Skin epidermis (tissue), 12 donors: ENCODE measurements around the gene WASL.

Source experiments
- H3K27ac ChIP-seq, 21 experiments: fragments of 200-600 bp; sonication (generic) in 11 of 21; one replicate each; pipeline ENCODE4 v1.5.0; 2020; ENCODE audit warnings: mild to moderate bottlenecking in 3 of 21, inconsistent platforms in 2 of 21, moderate library complexity in 2 of 21
- H3K4me3 ChIP-seq, 7 experiments: fragments of 200-600 bp; sonication (generic) in 2 of 7; one replicate each; pipeline ENCODE4 v1.5.0; 2020; ENCODE audit warnings: inconsistent platforms in 2 of 7, mild to moderate bottlenecking in 2 of 7, moderate library complexity in 1 of 7

The WASL gene

DNA sequence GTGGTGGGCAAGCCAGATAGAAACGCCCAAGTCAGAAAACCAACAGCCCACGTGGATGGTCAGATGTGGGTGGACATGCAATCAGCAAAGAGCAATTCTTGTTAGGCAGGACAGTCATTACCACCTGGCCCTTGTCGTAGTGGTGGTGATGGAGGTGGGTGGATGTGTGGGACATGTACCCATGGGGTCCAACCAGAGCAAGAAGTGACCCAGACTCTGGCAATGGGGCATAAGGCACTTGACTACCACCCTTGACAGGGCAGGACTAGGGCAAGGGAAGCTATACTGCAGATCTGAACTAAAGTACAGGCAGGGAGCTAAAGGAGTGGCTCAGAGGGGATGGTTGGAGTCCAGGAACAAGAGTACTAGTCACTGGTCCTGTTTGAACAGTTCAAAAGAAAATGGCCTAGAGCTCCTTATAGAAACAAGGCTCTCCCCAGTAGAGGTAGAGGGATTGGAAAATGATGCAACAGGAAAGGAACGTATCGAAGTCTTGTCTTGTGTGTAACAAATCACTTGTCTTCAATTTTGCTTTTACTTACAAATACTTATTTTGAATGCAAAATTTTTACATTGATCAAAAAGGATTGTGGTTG, 75.6 kb downstream of the WASL start:
- Histone ChIP-seq H3K27ac (peak overlapping the region in 5 of 21 experiments; percentile 16 to 53 (median 39)), H3K4me3 (no peak overlapping the region)

DNA sequence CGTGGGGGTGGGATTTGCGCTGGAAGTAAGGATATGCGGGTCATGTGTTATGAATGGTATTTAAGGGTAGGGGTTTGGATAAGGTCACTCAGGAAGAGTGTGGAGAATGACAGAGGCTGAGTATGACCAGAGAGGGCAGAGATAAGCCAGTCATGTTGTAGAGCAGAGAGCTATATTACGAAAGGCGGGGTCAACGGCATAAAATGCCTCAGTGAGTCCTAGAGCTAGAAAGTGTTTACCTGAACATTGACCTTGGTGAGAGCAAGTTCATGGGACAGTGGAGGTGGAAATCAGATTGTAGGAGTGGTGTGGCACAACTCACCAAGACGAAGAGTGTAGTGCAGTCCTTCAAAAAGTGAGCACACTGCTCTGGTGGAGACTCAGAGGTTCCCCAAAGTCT, 79.3 kb downstream of the WASL start:
- H3K4me3 ChIP-seq = no peak overlapping the region
- no peak overlapping the region for H3K27ac ChIP-seq

DNA sequence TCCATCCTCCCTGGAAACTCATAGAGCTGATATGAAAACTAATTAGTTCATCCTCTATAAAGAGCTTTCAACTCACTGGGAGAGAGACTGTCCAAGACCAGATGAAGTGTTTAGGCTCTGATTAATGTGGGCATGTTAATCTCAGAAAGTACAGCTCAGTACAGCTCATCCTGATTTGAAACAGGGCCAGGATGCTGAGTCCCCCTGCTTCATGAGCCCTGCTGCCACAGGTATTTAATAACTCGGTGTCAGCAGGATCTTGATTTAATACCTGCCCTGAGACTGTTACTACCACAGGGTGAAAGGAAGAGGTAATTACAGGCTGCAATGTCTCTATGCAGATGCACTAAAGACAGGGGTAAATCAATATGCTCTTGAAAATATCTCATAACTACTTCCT, 82.3 kb downstream of the WASL start:
- H3K4me3 ChIP-seq = no peak overlapping the region
- H3K27ac ChIP-seq = no peak overlapping the region

DNA sequence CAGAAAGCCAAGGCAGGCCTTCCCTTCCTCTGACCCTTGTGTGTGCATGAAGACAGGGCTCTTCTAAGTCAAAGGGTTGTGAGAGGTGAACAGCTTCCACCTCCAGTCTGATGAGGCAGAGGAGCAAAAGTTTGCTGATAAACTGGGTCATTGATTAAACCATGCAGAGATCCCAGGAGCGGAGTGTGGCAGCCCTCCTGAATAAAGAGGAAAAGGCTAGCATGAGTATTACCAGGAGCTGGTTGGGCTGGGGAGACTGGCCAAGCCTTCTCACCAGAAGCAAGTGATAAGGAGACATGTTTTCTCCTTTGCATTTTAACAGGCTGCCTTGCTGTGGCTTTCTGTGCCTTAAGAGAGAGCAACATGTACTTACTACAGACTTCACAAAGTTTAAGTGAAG, 82.9 kb downstream of the WASL start:
- Histone ChIP-seq H3K27ac (no peak overlapping the region), H3K4me3 (no peak overlapping the region)

DNA sequence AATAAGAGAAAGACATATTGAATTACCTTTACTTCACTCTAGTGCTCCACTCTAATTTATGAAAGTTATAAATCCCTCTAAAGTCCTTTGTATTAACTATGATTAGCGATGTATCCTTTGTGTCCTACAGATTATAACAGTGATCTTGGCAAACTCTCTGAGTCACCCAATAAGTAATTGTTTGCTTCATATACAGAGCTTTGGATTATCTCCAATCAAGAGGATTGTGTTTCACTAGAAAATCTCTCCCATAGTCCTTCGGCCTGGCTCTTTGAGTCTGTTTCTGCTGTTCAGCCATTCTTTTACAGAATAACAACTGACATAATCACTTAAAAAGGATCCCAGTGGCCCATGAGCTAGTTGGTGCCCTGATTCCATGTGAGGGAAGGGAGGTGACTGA, 83.6 kb downstream of the WASL start:
- Histone ChIP-seq H3K4me3 (no peak overlapping the region), H3K27ac (no peak overlapping the region)

DNA sequence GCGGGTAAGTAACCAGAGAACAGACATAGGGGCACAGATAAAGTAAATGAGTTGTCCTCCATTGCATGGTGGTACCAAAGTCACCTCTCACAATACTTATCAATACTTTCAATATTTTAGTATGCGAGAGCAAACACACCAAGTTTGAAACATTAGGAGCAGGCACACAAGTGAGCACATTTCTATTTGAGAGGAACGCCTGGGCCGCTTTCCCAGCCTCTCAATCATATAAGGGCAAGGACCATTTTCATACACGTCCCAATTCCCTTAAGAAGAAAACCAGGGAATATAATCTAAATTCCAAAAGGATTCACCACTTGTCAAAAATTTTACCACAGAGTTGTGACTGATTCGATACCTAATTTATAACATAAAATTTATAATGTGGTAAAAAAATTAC, 85.6 kb downstream of the WASL start:
- Histone ChIP-seq H3K27ac (no peak overlapping the region), H3K4me3 (no peak overlapping the region)

DNA sequence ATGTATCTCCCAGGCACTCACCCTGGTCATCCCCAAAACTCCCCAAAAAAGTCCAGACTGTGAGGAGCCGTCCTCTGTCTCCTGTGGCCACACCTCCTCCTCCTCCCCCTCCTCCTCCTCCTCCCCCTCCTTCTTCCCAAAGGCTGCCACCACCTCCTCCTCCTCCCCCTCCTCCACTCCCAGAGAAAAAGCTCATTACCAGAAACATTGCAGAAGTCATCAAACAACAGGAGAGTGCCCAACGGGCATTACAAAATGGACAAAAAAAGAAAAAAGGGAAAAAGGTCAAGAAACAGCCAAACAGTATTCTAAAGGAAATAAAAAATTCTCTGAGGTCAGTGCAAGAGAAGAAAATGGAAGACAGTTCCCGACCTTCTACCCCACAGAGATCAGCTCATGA, 86.0 kb downstream of the WASL start:
- Histone ChIP-seq H3K4me3 (no peak overlapping the region), H3K27ac (no peak overlapping the region)

DNA sequence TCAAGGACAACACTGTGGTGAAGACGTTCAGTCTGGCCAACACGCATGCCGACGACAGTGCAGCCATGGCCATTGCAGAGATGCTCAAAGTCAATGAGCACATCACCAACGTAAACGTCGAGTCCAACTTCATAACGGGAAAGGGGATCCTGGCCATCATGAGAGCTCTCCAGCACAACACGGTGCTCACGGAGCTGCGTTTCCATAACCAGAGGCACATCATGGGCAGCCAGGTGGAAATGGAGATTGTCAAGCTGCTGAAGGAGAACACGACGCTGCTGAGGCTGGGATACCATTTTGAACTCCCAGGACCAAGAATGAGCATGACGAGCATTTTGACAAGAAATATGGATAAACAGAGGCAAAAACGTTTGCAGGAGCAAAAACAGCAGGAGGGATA, 86.5 kb downstream of the WASL start:
- Histone ChIP-seq H3K27ac (no peak overlapping the region), H3K4me3 (no peak overlapping the region)

DNA sequence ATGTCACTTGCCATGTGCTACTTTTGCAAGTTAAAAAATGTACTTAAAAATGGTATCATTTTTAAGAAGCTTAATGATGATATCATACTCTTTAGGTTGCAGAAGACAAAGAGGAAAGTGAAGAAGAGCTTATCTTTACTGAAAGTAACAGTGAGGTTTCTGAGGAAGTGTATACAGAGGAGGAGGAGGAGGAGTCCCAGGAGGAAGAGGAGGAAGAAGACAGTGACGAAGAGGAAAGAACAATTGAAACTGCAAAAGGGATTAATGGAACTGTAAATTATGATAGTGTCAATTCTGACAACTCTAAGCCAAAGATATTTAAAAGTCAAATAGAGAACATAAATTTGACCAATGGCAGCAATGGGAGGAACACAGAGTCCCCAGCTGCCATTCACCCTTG, 87.0 kb downstream of the WASL start:
- Histone ChIP-seq H3K27ac (no peak overlapping the region), H3K4me3 (no peak overlapping the region)

DNA sequence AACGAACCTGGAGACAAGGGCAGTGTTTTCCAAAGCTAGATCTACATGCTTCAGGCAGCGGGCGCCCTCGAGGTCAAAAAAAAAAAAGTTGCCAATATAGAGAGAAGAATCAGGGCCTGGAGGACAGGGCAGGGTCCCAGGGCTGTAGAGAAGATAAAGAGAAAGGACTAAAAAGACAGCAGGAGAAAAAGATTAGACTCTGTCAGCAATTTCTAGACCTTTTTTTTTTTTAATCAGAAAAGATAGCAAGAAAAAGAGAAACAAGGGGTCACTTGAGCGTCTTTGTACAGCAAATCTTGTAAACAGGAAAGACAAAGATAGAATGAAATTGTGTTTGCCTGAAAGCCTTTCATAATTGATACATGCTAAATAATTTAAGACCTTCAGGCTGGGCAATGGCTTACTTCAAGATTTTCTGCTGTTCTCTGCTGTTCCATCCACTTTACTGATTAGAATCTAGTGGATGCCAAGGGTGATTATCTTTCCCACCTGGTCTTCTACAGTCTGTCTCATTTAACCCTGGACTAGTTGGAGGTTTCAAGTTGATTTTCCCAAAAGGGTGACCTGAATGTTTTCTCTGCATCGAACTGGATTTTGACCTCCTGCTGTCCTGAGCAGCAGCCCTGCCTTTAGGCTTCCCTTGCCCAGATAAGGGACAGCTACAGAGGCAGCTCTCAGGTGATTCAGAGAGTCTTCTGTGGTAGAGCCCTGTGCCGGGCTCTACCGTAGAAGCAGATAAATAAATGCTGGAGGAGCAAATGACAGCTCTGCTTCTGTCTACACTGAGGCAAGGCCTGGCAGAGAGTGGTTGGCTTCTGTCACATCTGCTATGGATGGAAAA, 88.1 kb downstream of the WASL start:
- Histone ChIP-seq H3K4me3 (no peak overlapping the region), H3K27ac (no peak overlapping the region)

DNA sequence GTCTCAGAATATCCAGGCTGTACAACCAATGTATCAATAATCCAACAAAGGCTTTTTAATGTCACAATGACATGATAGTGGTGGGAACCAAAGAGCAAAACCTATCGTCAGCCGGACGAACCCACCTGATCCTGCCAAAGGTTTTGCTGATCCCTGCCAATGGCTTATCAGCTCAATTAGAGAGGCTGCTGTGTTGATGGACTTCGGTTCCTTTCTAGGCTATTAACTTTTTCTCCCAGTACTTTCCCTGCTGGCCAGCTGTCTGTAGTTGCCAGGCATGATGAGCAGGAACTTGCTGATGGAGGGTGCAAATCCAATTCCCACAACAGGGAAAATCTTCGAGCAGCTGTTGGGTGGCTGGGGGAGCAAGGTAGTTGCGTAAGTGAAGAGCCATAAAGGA, 90.8 kb downstream of the WASL start:
- Histone ChIP-seq H3K27ac (no peak overlapping the region), H3K4me3 (no peak overlapping the region)

DNA sequence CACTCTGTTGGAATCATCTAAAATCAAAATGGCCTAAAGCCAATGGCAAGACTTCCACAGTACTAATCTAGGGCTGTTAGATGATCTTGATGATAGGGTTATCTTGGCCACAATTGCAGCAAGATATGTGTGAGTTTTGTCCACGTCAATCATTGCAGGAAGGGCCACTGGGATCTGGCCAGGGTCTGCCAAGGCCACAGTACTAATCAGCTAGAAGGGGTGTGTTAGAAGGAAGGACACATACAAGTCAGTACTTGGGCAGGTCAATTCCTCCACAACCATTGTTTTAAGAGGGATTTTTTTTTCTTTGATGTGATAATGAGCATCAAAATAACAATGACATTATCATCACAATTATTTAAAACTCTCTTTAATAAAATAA, 91.5 kb downstream of the WASL start:
- Histone ChIP-seq H3K27ac (no peak overlapping the region), H3K4me3 (no peak overlapping the region)

DNA sequence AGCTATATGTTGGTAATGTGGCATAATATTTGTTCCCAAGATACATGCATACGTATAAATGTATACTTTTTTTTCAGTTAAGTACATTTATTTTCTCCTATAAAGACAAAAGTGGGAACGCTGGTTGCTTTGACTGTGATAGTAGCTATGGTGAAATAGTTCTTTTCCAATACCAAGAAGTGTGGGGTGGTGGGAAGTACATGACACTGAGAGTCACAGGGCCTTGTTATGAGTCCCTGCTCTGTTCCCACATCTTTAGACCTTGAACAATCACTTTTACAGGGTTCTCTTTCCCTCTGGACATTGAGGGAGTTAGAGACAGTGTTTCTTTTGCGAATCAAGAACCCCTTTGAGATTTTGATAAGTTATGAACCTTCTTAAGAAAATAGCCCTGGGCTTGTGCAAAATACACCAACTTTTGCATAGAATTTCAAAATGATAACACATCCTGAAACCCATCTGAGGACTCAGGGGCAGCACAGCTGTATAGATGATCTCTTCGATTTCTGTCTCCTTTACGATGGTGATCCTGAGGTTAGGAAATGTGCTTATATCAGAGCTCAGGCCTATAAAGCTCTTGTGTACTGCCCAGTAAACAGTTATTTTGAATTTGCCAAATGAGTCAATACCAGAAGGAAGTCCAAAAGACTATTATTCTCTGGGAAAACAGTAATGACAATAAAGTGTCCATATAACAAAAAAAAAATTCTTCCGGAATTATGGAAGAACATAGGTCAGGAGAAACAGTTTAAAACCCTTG, 92.1 kb downstream of the WASL start:
- no peak overlapping the region for H3K4me3 ChIP-seq
- H3K27ac ChIP-seq = no peak overlapping the region

DNA sequence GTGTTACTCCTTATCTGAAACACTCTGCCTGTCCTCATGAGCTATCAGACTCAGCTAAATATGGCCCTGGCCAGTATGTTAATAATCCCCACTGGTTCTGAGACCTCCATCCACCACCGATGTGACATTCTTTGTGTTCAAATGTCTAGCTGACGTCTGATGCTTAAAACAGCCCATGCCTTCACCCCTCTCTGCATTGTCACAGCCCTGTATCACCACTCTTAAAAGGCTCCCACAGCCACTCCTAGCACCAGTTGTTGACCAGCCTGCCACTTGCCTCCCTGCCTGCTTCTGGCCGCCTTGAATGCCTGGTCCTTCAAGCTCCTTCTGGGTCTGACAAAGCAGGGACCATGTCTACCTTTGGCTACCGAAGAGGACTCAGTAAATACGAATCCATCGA, 93.2 kb downstream of the WASL start, which contains the start of gene LMOD2:
Gene LMOD2 (plus strand): TSS at position 253 of the 400 bp plus-strand sequence. CDS start 98 bp downstream, at position 351.
- H3K27ac ChIP-seq = no peak within 1 kb of the TSS
- H3K4me3 ChIP-seq = no peak within 1 kb of the TSS

DNA sequence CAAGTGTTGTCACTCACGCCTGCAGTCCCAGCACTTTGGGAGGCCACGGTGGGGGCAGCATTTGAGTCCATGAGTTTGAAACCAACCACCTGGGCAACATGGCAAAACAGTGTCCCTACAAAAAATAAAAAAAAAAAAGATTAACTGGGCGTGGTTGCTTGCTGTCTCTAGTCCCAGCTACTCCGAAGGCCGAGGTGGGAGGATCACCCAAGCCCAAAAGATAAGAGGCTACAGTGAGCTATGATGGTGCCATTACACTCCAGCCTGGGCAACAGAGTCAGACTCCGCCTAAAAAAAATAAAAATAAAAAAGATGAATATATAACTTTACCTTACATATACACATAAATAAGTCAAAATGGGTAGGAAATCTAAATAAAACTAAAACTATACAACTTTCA, 95.6 kb downstream of the WASL start:
- Histone ChIP-seq H3K27ac (no peak overlapping the region), H3K4me3 (no peak overlapping the region)

DNA sequence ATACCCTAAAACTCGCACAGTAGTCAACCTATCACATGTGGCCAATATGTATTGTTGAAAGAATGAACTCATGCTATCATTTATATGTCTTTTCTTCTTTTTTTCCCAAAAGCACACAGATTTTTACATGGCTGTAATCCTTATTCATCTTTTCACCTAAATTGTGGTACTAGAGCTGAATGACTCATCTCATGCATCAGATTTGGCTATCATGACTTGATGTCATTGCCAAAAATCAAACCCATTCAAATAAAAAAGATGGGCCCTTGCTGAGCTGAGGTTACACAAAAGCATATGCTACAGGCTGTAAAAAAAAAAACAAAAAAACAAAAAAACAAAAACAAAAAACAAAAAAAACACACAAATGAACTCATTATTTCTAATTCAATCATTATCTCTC, 96.4 kb downstream of the WASL start:
- Histone ChIP-seq H3K4me3 (no peak overlapping the region), H3K27ac (no peak overlapping the region)

DNA sequence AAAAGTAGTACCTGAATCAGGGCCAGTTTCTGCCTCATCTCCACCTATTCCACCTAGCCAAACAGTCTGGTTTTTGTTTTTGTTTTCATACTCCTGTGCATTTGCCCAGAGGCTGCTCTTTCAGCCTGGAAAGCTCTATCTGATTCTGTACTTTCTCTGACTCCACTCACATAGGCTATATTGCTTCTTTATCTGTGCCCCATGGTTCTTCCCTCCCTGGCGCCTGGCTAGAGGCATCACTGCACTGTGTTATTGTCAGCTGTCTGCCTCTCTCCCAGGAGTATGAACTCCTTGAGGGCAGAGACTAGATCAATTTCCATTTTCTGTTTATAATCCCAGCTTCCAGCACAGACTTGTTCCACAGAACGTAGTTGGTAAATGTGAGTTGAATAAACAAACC, 98.2 kb downstream of the WASL start:
- Histone ChIP-seq H3K4me3 (no peak overlapping the region), H3K27ac (no peak overlapping the region)

DNA sequence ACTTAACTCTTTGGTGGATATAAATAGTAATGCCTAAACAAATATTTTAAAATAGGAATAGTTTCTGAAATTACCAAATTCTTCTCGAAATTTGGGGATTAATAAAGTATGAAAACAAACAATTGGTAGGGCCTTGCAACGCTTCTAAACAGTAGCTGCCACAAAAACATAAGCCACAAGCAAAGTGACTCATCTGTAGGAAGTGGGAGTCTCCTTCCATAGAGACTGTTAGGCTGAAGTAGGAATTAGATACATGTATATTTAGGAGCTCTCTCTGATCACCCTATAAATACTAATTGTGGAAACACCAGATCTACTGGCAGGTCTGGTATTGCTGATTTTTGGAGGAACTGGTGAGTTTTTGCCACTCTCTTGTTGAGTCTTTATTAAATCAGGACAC, 98.8 kb downstream of the WASL start:
- Histone ChIP-seq H3K27ac (no peak overlapping the region), H3K4me3 (no peak overlapping the region)

DNA sequence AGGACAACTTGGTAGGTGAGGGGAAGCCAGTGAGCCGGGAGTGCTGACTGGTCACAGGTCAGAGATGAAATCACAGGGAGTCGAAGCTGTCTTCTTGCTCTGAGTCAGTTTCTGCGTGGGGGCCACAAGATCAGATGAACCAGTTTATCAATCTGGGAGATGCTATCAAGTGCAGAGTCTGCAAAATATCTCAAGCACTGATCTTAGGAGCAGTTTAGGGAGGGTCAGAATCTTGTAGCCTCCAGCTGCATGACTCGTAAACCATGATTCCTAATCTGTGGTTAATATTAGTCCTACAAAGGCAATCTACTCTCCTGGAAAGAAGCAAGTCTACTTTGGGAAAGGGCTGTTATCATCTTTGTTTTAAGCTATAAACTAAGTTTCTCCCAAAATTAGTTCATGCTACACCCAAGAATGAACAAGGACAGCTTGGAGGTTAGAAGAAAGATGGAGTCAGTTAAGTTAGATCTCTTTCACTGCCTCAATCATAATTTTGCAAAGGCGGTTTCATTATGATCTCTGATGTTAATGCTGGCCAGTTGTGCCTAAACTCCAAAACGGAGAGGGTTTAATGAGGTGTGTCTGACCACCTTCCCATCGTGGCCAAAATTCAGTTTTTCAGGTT, 101.6 kb downstream of the WASL start:
- Histone ChIP-seq H3K27ac (no peak overlapping the region), H3K4me3 (no peak overlapping the region)

DNA sequence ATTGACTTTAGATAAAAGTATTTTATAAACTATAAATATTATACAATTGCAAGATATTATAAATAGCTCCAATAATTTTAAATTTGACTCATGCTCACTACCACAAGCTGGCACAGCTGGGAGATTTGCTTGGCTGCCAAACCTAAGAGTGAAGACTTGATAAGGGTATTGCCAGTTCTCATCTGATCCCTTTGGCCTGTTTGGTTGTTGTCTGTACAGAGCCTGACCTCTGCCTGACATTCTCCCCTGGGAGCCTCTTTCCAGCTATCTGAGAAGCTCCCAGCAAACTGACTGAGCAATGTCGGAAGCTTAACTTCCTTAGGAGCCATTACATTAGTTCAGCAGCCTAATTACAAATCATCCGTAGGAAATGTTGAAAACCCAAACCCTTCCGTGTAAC, 103.3 kb downstream of the WASL start:
- Histone ChIP-seq H3K27ac (no peak overlapping the region), H3K4me3 (no peak overlapping the region)
